H1 (cell line): ENCODE measurements around the gene CCSER2. TPM values are rescaled to one million over a fixed set of nuclear protein-coding genes. Genes with fewer than 3 reads are reported as not detected.

Source experiments
- CTCF ChIA-PET: fragments of 300-600 bp; sonication (Branson Sonifier 250); formaldehyde crosslinking; loops from one replicate; lab custom pipeline; 2021; ENCODE audit not compliant: partially characterized antibody; lab: Charles Lee
- POLR2A ChIA-PET: fragments of 300-600 bp; sonication (Branson Sonifier 250); formaldehyde crosslinking; loops from one replicate; lab custom pipeline; 2021; ENCODE audit warnings: inconsistent platforms; ENCODE audit not compliant: partially characterized antibody; lab: Charles Lee
- DNase-seq, 2 experiments: peaks; one replicate each; pipeline versions ENCODE4 v3.0.0 to v3.0.0-alpha.2; 2010 to 2022; ENCODE audit warnings: low spot score in 2 of 2, low read depth in 1 of 2, mixed read lengths in 1 of 2
- FAIRE-seq: peaks from 2 replicates; lab custom pipeline; 2011; peaks lifted over from hg19 to GRCh38; lab: Jason Lieb, UNC
- H2AFZ ChIP-seq: 2 replicates; pipeline ENCODE4 v1.8.1; 2012; ENCODE audit warnings: low read length, inconsistent platforms
- H2AK5ac ChIP-seq: 2 replicates; pipeline ENCODE4 v1.6.1; 2013; ENCODE audit warnings: low read depth, low read length
- H2BK120ac ChIP-seq: replicated peaks from 2 replicates; pipeline ENCODE3; 2013; ENCODE audit warnings: low read depth, low read length, inconsistent platforms
- H2BK12ac ChIP-seq: 2 replicates; pipeline ENCODE4 v1.6.1; 2013; ENCODE audit warnings: low read depth, low read length
- H2BK15ac ChIP-seq: 2 replicates; pipeline ENCODE4 v1.6.1; 2013; ENCODE audit warnings: low read length
- H2BK20ac ChIP-seq: 2 replicates; pipeline ENCODE4 v1.6.1; 2013; ENCODE audit warnings: low read length
- H2BK5ac ChIP-seq: 2 replicates; pipeline ENCODE4 v1.6.1; 2013; ENCODE audit warnings: low read depth, low read length
- H3K14ac ChIP-seq: 2 replicates; pipeline ENCODE4 v1.6.1; 2013; ENCODE audit warnings: inconsistent platforms; ENCODE audit not compliant: insufficient read length
- H3K18ac ChIP-seq: 2 replicates; pipeline ENCODE4 v1.6.1; 2013; ENCODE audit warnings: low read length; ENCODE audit errors: extremely low read depth
- H3K23ac ChIP-seq: 2 replicates; pipeline ENCODE4 v1.6.1; 2013; ENCODE audit warnings: inconsistent platforms; ENCODE audit not compliant: insufficient read length
- H3K23me2 ChIP-seq: 2 replicates; pipeline ENCODE4 v1.6.1; 2013; ENCODE audit warnings: low read depth, low read length
- H3K27ac ChIP-seq: 2 replicates; pipeline ENCODE4 v1.6.1; 2011; ENCODE audit warnings: low read depth, low read length, inconsistent platforms
- H3K27me3 ChIP-seq, 4 experiments: replicated peaks in 1 of 4; 1 replicate in 1 of 4; 2 replicates in 3 of 4; pipeline versions ENCODE4 v1.6.1 to v1.8.1; 2011 to 2013; ENCODE audit warnings: low read length in 3 of 4, mild to moderate bottlenecking in 3 of 4, inconsistent platforms in 2 of 4, mixed read lengths in 2 of 4, moderate library complexity in 1 of 4; ENCODE audit not compliant: control insufficient read depth in 3 of 4, insufficient read depth in 3 of 4; ENCODE audit errors: extremely low read depth in 1 of 4
- H3K36me3 ChIP-seq, 4 experiments: 2 replicates each; pipeline versions ENCODE4 v1.6.1 to v1.8.1; 2011 to 2013; ENCODE audit warnings: mild to moderate bottlenecking in 4 of 4, low read length in 3 of 4, moderate library complexity in 2 of 4, control low read depth in 1 of 4, inconsistent platforms in 1 of 4; ENCODE audit not compliant: insufficient read depth in 4 of 4, control insufficient read depth in 2 of 4
- H3K4ac ChIP-seq: replicated peaks from 2 replicates; pipeline ENCODE3; 2013; ENCODE audit warnings: low read length, low read depth, mixed read lengths, inconsistent platforms; ENCODE audit not compliant: insufficient read length
- H3K4me1 ChIP-seq, 4 experiments: replicated peaks in 1 of 4; 1 replicate in 1 of 4; 2 replicates in 3 of 4; pipeline versions ENCODE4 v1.6.1 to v1.8.1; 2011 to 2013; ENCODE audit warnings: low read length in 3 of 4, inconsistent platforms in 2 of 4, mixed read lengths in 1 of 4; ENCODE audit not compliant: insufficient read depth in 4 of 4, control insufficient read depth in 3 of 4
- H3K4me2 ChIP-seq, 2 experiments: 2 replicates each; pipeline versions ENCODE4 v1.6.1 to v1.8.1; 2011 to 2013; ENCODE audit warnings: low read depth in 2 of 2, low read length in 2 of 2, control low read depth in 1 of 2, inconsistent platforms in 1 of 2, mild to moderate bottlenecking in 1 of 2; ENCODE audit not compliant: insufficient read depth in 1 of 2
- H3K4me3 ChIP-seq, 4 experiments: fragments of 200-600, 300-600 bp in 1 of 4; sonication (generic), shearing (Covaris generic), sonication (Bioruptor Twin) in 1 of 4; 2 replicates each; pipeline versions ENCODE4 v1.5.1 to v1.8.1; 2011 to 2016; ENCODE audit warnings: low read length in 4 of 4, low read depth in 3 of 4, control low read depth in 2 of 4, inconsistent platforms in 2 of 4, mild to moderate bottlenecking in 2 of 4, mixed read lengths in 1 of 4, moderate library complexity in 1 of 4; ENCODE audit not compliant: insufficient read depth in 2 of 4; ENCODE audit errors: extremely low read depth in 1 of 4
- H3K56ac ChIP-seq: replicated peaks from 2 replicates; pipeline ENCODE3; 2013; ENCODE audit warnings: low read depth, mild to moderate bottlenecking, mixed read lengths, low read length, inconsistent platforms; ENCODE audit not compliant: insufficient read length
- H3K79me1 ChIP-seq: 2 replicates; pipeline ENCODE4 v1.6.1; 2013; ENCODE audit warnings: low read depth, low read length, control low read depth
- H3K79me2 ChIP-seq, 2 experiments: 2 replicates each; pipeline versions ENCODE4 v1.6.1 to v1.8.1; 2012 to 2013; ENCODE audit warnings: low read length in 2 of 2, mild to moderate bottlenecking in 2 of 2, inconsistent platforms in 1 of 2; ENCODE audit not compliant: insufficient read depth in 2 of 2, control insufficient read depth in 1 of 2
- H3K9ac ChIP-seq, 4 experiments: replicated peaks in 1 of 4; 1 replicate in 1 of 4; 2 replicates in 3 of 4; pipeline versions ENCODE4 v1.6.1 to v1.8.1; 2011 to 2013; ENCODE audit warnings: low read depth in 3 of 4, low read length in 3 of 4, control low read depth in 2 of 4, mild to moderate bottlenecking in 2 of 4, moderate library complexity in 2 of 4, inconsistent platforms in 1 of 4; ENCODE audit errors: extremely low read depth in 1 of 4
- H3K9me3 ChIP-seq, 2 experiments: 2 replicates each; pipeline versions ENCODE4 v1.6.1 to v1.8.1; 2012 to 2013; ENCODE audit warnings: mild to moderate bottlenecking in 2 of 2, moderate library complexity in 2 of 2, control low read depth in 1 of 2, inconsistent platforms in 1 of 2, low read depth in 1 of 2, low read length in 1 of 2, mixed read lengths in 1 of 2; ENCODE audit not compliant: insufficient read depth in 2 of 2
- H4K20me1 ChIP-seq, 2 experiments: replicated peaks in 1 of 2; 2 replicates each; pipeline versions ENCODE3 to v1.8.1; 2011 to 2013; ENCODE audit warnings: inconsistent platforms in 2 of 2, low read length in 2 of 2, mild to moderate bottlenecking in 1 of 2; ENCODE audit not compliant: insufficient read depth in 2 of 2, control insufficient read depth in 1 of 2
- H4K5ac ChIP-seq: 2 replicates; pipeline ENCODE4 v1.6.1; 2013; ENCODE audit warnings: low read length, low read depth, mixed read lengths, inconsistent platforms; ENCODE audit not compliant: insufficient read length
- H4K8ac ChIP-seq: 2 replicates; pipeline ENCODE4 v1.8.0; 2013; ENCODE audit warnings: mild to moderate bottlenecking, moderate library complexity, low read length, inconsistent platforms; ENCODE audit not compliant: insufficient read depth; ENCODE audit errors: extremely low read depth
- H4K91ac ChIP-seq: replicated peaks from 2 replicates; pipeline ENCODE3; 2013; ENCODE audit warnings: low read length, mixed read lengths, inconsistent platforms; ENCODE audit not compliant: insufficient read length
- ASH2L ChIP-seq: fragments of 200-600, 300-600 bp; sonication (generic); IDR thresholded peaks from one replicate; pipeline ENCODE4 v1.7.1; 2017; ENCODE audit warnings: low read length
- CBX8 ChIP-seq: fragments of 300-800, 300-1000 bp; sonication (generic); IDR thresholded peaks from 2 replicates; pipeline ENCODE4 v1.7.1; 2016; ENCODE audit warnings: low read depth, low read length, borderline replicate concordance
- HDAC2 ChIP-seq, 2 experiments: fragments of 300-600 bp in 1 of 2; sonication (generic) in 1 of 2; IDR thresholded peaks; 2 replicates each; pipeline ENCODE4 v1.6.1; 2011 to 2012; ENCODE audit warnings: low read depth in 2 of 2, low read length in 2 of 2, mild to moderate bottlenecking in 2 of 2, moderate library complexity in 2 of 2, borderline replicate concordance in 1 of 2, inconsistent platforms in 1 of 2
- KDM1A ChIP-seq: fragments of 200-600, 300-600 bp; sonication (generic); IDR thresholded peaks from 2 replicates; pipeline ENCODE4 v1.7.1; 2016; ENCODE audit warnings: mild to moderate bottlenecking, low read length, borderline replicate concordance
- MAX ChIP-seq: IDR thresholded peaks from 2 replicates; pipeline ENCODE4 v1.6.1; 2012; ENCODE audit warnings: inconsistent platforms
- NANOG ChIP-seq: IDR thresholded peaks from 2 replicates; pipeline ENCODE4 v1.6.1; 2011; ENCODE audit warnings: low read length, low read depth, mild to moderate bottlenecking, inconsistent platforms; ENCODE audit not compliant: insufficient read depth, poor library complexity, severe bottlenecking
- PHF8 ChIP-seq: fragments of 200-600 bp; sonication (generic); conservative IDR thresholded peaks from 2 replicates; pipeline ENCODE4 v1.7.1; 2012; ENCODE audit warnings: low read depth, mild to moderate bottlenecking, inconsistent platforms, low read length, moderate library complexity
- SAP30 ChIP-seq: fragments of 300-600 bp; sonication (generic); IDR thresholded peaks from 2 replicates; pipeline ENCODE4 v1.7.1; 2012; ENCODE audit warnings: low read length, moderate library complexity, mild to moderate bottlenecking, inconsistent platforms; ENCODE audit not compliant: insufficient read depth, insufficient replicate concordance
- SIN3A ChIP-seq, 2 experiments: IDR thresholded peaks in 1 of 2; conservative IDR thresholded peaks in 1 of 2; 2 replicates each; pipeline ENCODE4 v1.6.1; 2011 to 2012; ENCODE audit warnings: low read length in 2 of 2, improper control_type of control experiment in 1 of 2, low read depth in 1 of 2, mild to moderate bottlenecking in 1 of 2
- SP1 ChIP-seq: IDR thresholded peaks from 2 replicates; pipeline ENCODE4 v1.6.1; 2011; ENCODE audit warnings: low read depth, low read length
- SRF ChIP-seq: IDR thresholded peaks from 2 replicates; pipeline ENCODE4 v1.6.1; 2011; ENCODE audit warnings: mild to moderate bottlenecking, low read depth, low read length, moderate library complexity
- TAF7 ChIP-seq: optimal IDR thresholded peaks from 2 replicates; pipeline ENCODE3; 2011; ENCODE audit warnings: low read depth, mild to moderate bottlenecking, inconsistent platforms, low read length, moderate library complexity, borderline replicate concordance
- TBP ChIP-seq: IDR thresholded peaks from 2 replicates; pipeline ENCODE4 v1.6.1; 2011; ENCODE audit warnings: low read depth, low read length, improper control_type of control experiment
- WGBS, 2 experiments: shearing (Covaris generic) in 1 of 2; methylation state at CpG; one replicate each; pipeline versions ENCODE4 v1.1.6 to v1.1.7; 2013 to 2015; ENCODE audit warnings: low lambda C conversion rate in 2 of 2, mixed read lengths in 2 of 2, inconsistent platforms in 1 of 2, low coverage in 1 of 2, missing lambda C conversion rate in 1 of 2; ENCODE audit not compliant: insufficient replicate concordance in 2 of 2, insufficient coverage in 1 of 2, insufficient read length in 1 of 2; ENCODE audit errors: extremely low coverage in 1 of 2, missing lambda C conversion rate in 1 of 2; 5-methylcytosine and 5-hydroxymethylcytosine counted together
- polyA plus RNA-seq, 7 experiments: library from polyadenylated mRNA; depleted of rRNA in 3 of 7; stranded (reverse) in 5 of 7; unstranded in 2 of 7; fragments of >200 nt in 5 of 7; fragments of 200-250 nt in 2 of 7; gene quantifications; 1 replicate in 5 of 7; 2 replicates in 1 of 7; 4 replicates in 1 of 7; pipeline versions ENCODE4 v1.2.1 to v1.2.3, GENCODE V29; 2011 to 2013; ENCODE audit warnings: missing spikeins in 2 of 7, mixed read lengths in 2 of 7
- total RNA-seq: library from RNA; stranded (reverse); fragmentation: NEBNext Ultra II Directional; extraction: Animal tissue kit (Norgen Biotek cat#: 25700); gene quantifications from 2 replicates; pipeline ENCODE4 v1.2.1, GENCODE V29; 2021

CCSER2 gene
- total and polyA plus RNA-seq, 2 of the 8 experiments (the other 6 are each of a cell fraction or from before 2014, with no cell fraction given) = 6.9 to 30.5 TPM

GRCh38 chr10:84291384-84291783 is 37.0 kb upstream of the CCSER2 start:
- no peak overlapping the region for H4K5ac ChIP-seq
- no peaks in the 10 kb centered on the region for H3K23me2 ChIP-seq
- no peaks in the 10 kb centered on the region for H4K20me1 ChIP-seq
- H3K4me2 ChIP-seq = no peak overlapping the region
- H2AFZ ChIP-seq = no peak overlapping the region
- H3K79me2 ChIP-seq = no peaks in the 10 kb centered on the region
- H3K4me1 ChIP-seq = peaks cover 3 to 8% (median 5%) of the 10 kb centered on the region in 4 experiments; a peak in 3 of 7 replicates
- WGBS, 2 experiments = 71% methylated on average over 1 of the region's 1 CpG; no CpG with 5 or more reads in 1 of the 2 experiments
- peak; percentile 98 for FAIRE-seq
- H2BK120ac ChIP-seq = no peak overlapping the region
- H3K9me3 ChIP-seq = no peaks in the 10 kb centered on the region
- H3K79me1 ChIP-seq = no peaks in the 10 kb centered on the region
- CTCF ChIA-PET = interaction anchor here (0.6 to 6.9 kb wide), 3 partner anchors 24 to 48 kb away, joined by 3 to 33 read pairs (median 4); no protein-coding TSS in a partner anchor
- no peak overlapping the region for H3K56ac ChIP-seq
- H2AK5ac ChIP-seq = no peak overlapping the region
- no peak overlapping the region for H3K14ac ChIP-seq
- no peak overlapping the region for H3K27ac ChIP-seq
- H2BK15ac ChIP-seq = no peak overlapping the region
- H3K4ac ChIP-seq = no peak overlapping the region
- H2BK20ac ChIP-seq = no peak overlapping the region
- H2BK12ac ChIP-seq = no peak overlapping the region
- H3K36me3 ChIP-seq = no peaks in the 10 kb centered on the region; a peak in 1 of 8 replicates
- no peak overlapping the region for H3K23ac ChIP-seq
- no peak overlapping the region for H2BK5ac ChIP-seq
- no peak for DNase-seq
- POLR2A ChIA-PET = no interaction called here
- no peak overlapping the region for H3K9ac ChIP-seq
- no peaks in the 10 kb centered on the region for H3K27me3 ChIP-seq
- no peak overlapping the region for H4K91ac ChIP-seq
- H3K4me3 ChIP-seq = no peak overlapping the region
- no peak overlapping the region for H3K18ac ChIP-seq
- no peak overlapping the region for H4K8ac ChIP-seq
- TF ChIP-seq MAX = peak; percentile 40; the same call in 1 of the 2 replicates
- TF ChIP-seq SIN3A (conservative IDR thresholded peaks at IDR 0.05 in 1 of 2, IDR thresholded peaks at IDR 0.05 in 1 of 2; ENCODE audit: low read depth in 1 of 2, low read length in 2 of 2) = peak; percentile 100
- TF ChIP-seq PHF8 = no peak
- TF ChIP-seq NANOG = no peak
- TF ChIP-seq CBX8 = no peak
- TF ChIP-seq KDM1A = no peak
- peak; percentile 95 to 98 for TF ChIP-seq HDAC2 (IDR thresholded peaks at IDR 0.05; ENCODE audit: borderline replicate concordance in 1 of 2, low read depth in 2 of 2, low read length in 2 of 2)
- no peak for TF ChIP-seq SP1
- TF ChIP-seq ASH2L = no peak
- peak; percentile 98 for TF ChIP-seq SAP30
- no peak for TF ChIP-seq SRF
- peak; percentile 92 for TF ChIP-seq TAF7
- no peak for TF ChIP-seq TBP
